IgD-negative memory B cell (primary cell): ENCODE measurements around the gene LAPTM4A. TPM values are rescaled to one million over a fixed set of nuclear protein-coding genes. Genes with fewer than 3 reads are reported as not detected.

Experiments
- H3K27ac Mint-ChIP-seq, 3 donors: one replicate each; pipeline ENCODE4 v1.8.0; 2020 to 2022; ENCODE audit warnings: mild to moderate bottlenecking in 3 of 3, mixed read lengths in 3 of 3, moderate library complexity in 1 of 3
- H3K27me3 Mint-ChIP-seq: one replicate; pipeline ENCODE4 v1.8.0; 2021; ENCODE audit warnings: mixed read lengths
- H3K36me3 Mint-ChIP-seq: one replicate; pipeline ENCODE4 v1.8.0; 2020; ENCODE audit warnings: mild to moderate bottlenecking, mixed read lengths
- H3K4me1 Mint-ChIP-seq, 3 donors: one replicate each; pipeline ENCODE4 v1.8.0; 2020 to 2022; ENCODE audit warnings: mixed read lengths in 3 of 3, mild to moderate bottlenecking in 1 of 3
- H3K4me3 Mint-ChIP-seq, 4 donors: one replicate each; pipeline ENCODE4 v1.8.0; 2020 to 2022; ENCODE audit warnings: mild to moderate bottlenecking in 4 of 4, mixed read lengths in 4 of 4, moderate library complexity in 3 of 4
- H3K9me3 Mint-ChIP-seq, 3 donors: one replicate each; pipeline ENCODE4 v1.8.0; 2020 to 2021; ENCODE audit warnings: mixed read lengths in 3 of 3, mild to moderate bottlenecking in 1 of 3
- polyA plus RNA-seq: library from polyadenylated mRNA; unstranded; fragments of 300-500 nt; fragmentation: Illumina TruSeq; gene quantifications from one replicate; pipeline ENCODE4 v1.2.3, GENCODE V29; 2021

Gene LAPTM4A
- polyA plus RNA-seq, 1 donor from 2014 or later, result 185 TPM

DNA sequence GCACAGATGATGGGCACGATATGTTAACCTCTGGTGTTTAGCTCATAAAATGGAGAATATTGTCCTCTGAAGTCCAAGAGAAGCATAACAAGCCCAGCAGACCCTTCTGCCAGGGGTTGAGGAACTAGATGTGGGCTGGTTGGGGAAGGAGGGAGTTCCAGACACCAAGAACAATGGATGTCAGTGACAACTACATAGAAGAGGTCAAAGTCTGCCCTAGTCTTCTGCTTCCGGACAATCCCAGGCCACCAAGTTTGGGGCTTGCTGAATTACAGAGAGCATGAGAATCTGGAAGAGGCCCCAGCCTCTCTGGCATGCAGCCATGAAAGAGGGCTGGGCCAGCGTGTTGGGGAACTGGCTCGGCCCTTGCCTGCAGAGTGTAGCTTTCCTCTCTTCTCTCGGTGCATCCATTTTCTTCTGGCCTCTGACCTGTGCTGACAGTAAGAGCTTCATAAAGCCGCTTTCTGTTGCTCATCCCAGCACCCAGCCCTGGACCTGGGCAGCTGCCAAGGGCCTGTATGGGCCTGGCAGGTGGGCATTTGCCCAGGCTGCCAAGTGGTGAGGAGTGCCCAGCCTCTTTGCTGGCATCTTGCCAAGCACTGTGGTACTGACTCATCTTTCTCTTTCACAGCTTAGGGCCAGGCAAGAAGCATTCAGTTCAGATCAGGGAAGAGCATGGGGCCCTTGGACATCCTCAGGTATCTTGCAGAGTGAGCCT is 14.6 kb upstream of the LAPTM4A start:
- Mint-ChIP-seq H3K4me3 (no peak overlapping the region), H3K27me3 (no peaks in the 10 kb centered on the region), H3K9me3 (peaks cover 0 to 7% (median 4%) of the 10 kb centered on the region in 3 donors), H3K36me3 (peaks cover 1% of the 10 kb centered on the region), H3K27ac (no peak overlapping the region), H3K4me1 (peaks cover 0 to 4% (median 2%) of the 10 kb centered on the region in 3 donors)

DNA sequence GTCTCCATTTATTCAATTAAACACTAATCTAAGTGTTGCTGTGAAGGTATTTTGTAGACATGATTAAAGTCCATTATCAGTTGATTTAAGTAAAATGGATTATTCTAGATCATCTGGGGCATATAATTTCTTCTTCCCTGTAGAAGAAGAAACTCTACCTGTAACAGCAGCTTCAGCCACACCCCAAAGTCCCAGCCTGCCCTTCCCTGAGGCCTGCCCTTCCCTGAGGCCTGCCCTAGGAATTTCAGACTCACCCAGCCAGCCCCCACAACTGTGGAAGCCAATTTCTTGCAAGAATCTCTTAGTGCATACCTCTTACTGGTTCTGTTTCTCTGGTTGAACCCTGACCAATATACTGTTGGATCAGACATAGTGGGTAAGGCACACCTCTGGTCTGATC is 13.4 kb upstream of the LAPTM4A start:
- no peak overlapping the region for H3K4me3 Mint-ChIP-seq
- peaks cover 0 to 4% (median 2%) of the 10 kb centered on the region in 3 donors for H3K4me1 Mint-ChIP-seq
- H3K9me3 Mint-ChIP-seq, result peaks cover 0 to 7% (median 4%) of the 10 kb centered on the region in 3 donors
- peaks cover 1% of the 10 kb centered on the region for H3K36me3 Mint-ChIP-seq
- peaks cover 3% of the 10 kb centered on the region for H3K27me3 Mint-ChIP-seq
- H3K27ac Mint-ChIP-seq, result no peak overlapping the region

DNA sequence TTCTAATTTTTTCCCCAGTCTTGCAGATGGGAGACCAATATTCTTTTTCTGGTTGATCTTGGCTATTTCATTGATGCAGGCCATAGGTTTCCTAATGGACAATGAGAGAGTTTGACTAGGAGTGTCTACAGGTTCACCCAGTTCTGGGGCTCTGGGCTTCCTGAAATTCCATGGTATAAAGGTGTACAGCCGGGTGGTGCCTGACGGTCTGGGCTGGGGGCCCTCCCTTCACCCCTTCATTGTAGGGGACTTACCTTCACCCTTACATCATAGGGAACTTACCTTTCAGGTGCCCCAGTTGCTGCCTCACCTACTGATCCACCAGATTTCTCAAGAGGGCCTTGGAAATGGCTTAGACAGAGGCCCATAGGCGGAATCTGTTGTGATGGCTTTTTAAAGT is 13.0 kb upstream of the LAPTM4A start:
- H3K27ac Mint-ChIP-seq, result no peak overlapping the region
- H3K4me1 Mint-ChIP-seq, result peaks cover 0 to 4% (median 2%) of the 10 kb centered on the region in 3 donors
- H3K27me3 Mint-ChIP-seq, result peaks cover 3% of the 10 kb centered on the region
- no peak overlapping the region for H3K4me3 Mint-ChIP-seq
- H3K9me3 Mint-ChIP-seq, result peaks cover 0 to 7% (median 4%) of the 10 kb centered on the region in 3 donors
- H3K36me3 Mint-ChIP-seq, result peaks cover 1% of the 10 kb centered on the region

DNA sequence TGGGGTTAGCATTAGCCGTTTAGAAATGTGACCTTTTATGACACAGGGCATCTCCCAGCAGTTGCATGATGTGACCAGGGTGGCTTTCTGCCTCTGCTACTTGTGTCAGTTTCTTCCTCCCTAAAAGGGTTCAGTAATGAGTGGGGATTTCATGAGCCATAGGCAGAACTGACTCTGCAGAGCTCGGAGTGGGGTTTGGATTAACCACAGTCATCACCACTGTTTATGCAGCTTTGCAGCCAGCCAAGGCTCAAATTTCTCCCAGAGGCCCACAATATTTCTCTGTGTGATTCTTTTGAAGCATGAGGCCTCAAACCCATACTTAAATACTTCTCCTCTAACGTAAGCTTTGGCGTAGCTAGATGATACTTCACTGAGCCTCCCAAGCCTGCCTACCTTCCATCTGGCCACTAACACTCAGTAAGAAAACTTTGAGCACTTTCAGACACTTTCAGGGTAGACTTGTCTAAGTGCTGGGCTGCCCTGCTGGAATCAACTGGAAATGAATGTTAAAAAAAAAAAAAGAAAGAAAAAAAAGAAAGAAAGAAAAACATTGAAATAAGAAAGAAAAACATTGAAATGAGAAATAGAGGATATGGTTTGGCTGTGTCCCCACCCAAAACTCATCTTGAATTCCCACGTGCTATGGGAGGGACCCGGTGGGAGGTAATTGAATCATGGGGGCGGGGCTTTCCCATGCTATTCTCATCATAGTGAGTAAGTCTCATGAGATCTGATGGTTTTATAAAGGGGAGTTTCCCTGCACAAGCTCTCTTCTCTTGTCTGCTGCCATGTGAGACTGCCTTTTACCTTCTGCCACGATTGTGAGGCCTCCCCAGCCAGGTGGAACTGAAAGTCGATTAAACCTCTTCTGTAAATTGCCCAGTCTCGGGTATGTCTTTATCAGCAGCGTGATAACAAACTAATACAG is 11.5 kb upstream of the LAPTM4A start:
- Mint-ChIP-seq H3K36me3 (peaks cover 1% of the 10 kb centered on the region), H3K9me3 (peaks cover 0 to 7% (median 4%) of the 10 kb centered on the region in 3 donors), H3K27ac (no peak overlapping the region), H3K4me1 (peaks cover 0 to 4% (median 2%) of the 10 kb centered on the region in 3 donors), H3K4me3 (peak overlapping the region in 1 of 4 donors; percentile 34), H3K27me3 (peaks cover 3% of the 10 kb centered on the region)

DNA sequence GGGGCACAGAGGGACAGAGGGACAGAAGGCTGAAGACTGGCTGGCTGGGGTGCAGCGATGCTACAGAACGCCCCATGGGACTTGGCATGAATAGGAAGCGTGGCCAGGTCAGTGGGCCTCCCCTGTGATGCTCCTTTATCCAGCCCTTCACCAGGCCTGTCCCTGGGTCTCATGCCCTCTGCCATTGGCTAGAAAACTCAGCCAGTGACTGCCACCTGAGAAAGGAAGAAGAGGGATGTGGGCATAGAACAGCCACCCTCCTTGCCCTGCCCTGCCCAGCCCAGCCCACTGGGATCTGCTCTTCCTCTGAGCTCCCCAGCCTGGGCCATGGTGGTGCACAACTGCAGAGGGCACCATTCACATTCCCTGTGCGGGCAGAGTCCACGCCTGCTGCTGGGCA is 10.5 kb upstream of the LAPTM4A start:
- peaks cover 0 to 4% (median 3%) of the 10 kb centered on the region in 3 donors for H3K9me3 Mint-ChIP-seq
- H3K27ac Mint-ChIP-seq, result no peak overlapping the region
- peaks cover 3% of the 10 kb centered on the region for H3K27me3 Mint-ChIP-seq
- peaks cover 0 to 4% (median 2%) of the 10 kb centered on the region in 3 donors for H3K4me1 Mint-ChIP-seq
- H3K36me3 Mint-ChIP-seq, result peaks cover 4% of the 10 kb centered on the region
- H3K4me3 Mint-ChIP-seq, result peak overlapping the region in 1 of 4 donors; percentile 14

DNA sequence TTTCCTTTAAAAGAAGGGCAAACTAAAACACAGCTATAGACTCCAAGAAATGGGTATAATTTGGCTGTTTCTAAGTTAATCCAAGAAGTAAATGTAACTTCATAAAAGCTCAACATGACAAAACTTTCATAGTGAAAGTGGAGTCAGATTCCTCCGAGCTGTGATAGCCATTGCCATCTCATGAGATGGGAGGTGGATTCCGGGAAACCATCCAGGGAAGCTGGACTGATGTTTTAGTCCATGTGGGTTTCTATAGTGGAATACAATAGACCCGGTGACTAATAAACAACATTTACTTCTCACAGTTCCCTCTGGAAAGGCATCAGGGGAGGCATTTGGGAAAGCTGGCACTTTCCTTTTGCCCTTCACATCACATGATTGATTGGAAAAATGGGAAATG is 10.0 kb upstream of the LAPTM4A start:
- peaks cover 7% of the 10 kb centered on the region for H3K27me3 Mint-ChIP-seq

DNA sequence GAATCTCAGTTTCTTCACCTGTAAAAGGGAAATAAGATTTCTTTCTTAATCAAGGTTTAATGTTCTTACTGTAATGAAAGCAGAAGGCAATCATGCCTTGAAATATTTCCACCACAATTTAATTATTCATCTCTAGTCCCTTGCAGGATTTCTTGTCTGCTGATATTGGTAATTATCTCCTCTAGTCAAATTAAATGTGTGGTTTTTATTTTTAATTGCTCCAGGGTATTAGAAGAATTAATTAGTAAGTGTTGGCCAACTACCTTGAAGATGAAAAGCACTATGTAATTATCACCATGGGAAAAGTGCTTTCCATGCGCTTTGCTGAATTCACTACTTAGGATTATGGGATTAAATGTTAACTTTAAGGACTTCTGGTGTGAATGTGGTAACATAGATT is 8.7 kb upstream of the LAPTM4A start:
- no peak overlapping the region for H3K4me3 Mint-ChIP-seq
- no peak overlapping the region for H3K27ac Mint-ChIP-seq
- peaks cover 0 to 4% (median 2%) of the 10 kb centered on the region in 3 donors for H3K4me1 Mint-ChIP-seq
- peaks cover 6% of the 10 kb centered on the region for H3K36me3 Mint-ChIP-seq
- H3K9me3 Mint-ChIP-seq, result peaks cover 0 to 4% (median 3%) of the 10 kb centered on the region in 3 donors
- H3K27me3 Mint-ChIP-seq, result peaks cover 8% of the 10 kb centered on the region

More for the DNA sequence above, 10.0 kb upstream of the LAPTM4A start:
- Mint-ChIP-seq H3K27ac (no peak overlapping the region), H3K36me3 (peaks cover 6% of the 10 kb centered on the region), H3K4me3 (peak overlapping the region in 1 of 4 donors; percentile 14), H3K4me1 (peaks cover 0 to 4% (median 2%) of the 10 kb centered on the region in 3 donors), H3K9me3 (peaks cover 0 to 4% (median 3%) of the 10 kb centered on the region in 3 donors)

DNA sequence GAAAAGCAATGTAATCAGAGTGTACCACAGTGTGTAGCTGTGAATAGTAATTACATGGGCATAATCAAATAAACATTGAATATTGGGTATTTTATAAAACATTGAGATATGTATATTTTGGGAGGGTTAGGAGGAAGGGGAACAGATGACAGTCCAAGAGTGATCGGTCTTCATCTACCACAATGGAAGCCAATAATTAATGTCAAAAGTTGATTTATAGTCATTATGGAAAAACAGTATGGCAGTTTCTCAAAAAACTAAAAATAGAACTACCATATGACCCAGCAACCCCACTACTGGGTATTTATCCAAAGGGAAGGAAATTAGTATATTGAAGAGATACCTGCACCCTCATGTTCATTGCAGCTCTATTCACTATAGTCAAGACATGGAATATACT is 5.8 kb upstream of the LAPTM4A start:
- H3K36me3 Mint-ChIP-seq, result peaks cover 5% of the 10 kb centered on the region
- H3K27me3 Mint-ChIP-seq, result peaks cover 12% of the 10 kb centered on the region
- H3K4me1 Mint-ChIP-seq, result peaks cover 0 to 1% (median 0%) of the 10 kb centered on the region in 3 donors
- no peak overlapping the region for H3K4me3 Mint-ChIP-seq
- no peak overlapping the region for H3K27ac Mint-ChIP-seq
- no peaks in the 10 kb centered on the region for H3K9me3 Mint-ChIP-seq

DNA sequence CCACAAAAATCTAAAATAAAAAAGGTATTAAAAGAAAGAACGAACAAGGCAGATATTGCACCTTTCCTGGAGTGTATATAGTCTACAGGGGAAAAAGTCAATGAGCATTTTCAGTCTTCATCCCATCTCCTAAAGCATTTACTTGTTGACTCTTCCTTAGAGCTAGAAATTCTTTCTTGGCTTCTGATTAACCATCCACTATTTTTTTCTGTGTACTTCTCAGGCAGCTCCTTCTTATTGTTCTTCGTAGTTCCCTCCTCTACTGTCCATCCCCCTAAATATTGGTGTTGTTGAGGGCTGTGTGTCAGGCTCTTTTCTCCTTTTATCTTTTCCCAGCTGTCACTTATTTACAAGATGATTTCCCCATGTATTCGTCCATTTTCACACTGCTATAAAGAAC is 3.5 kb upstream of the LAPTM4A start:
- Mint-ChIP-seq H3K27me3 (peaks cover 9% of the 10 kb centered on the region), H3K36me3 (peaks cover 5% of the 10 kb centered on the region), H3K4me3 (peak overlapping the region in 1 of 4 donors; percentile 2), H3K27ac (no peak overlapping the region), H3K4me1 (peaks cover 0 to 6% (median 4%) of the 10 kb centered on the region in 3 donors), H3K9me3 (no peaks in the 10 kb centered on the region)

DNA sequence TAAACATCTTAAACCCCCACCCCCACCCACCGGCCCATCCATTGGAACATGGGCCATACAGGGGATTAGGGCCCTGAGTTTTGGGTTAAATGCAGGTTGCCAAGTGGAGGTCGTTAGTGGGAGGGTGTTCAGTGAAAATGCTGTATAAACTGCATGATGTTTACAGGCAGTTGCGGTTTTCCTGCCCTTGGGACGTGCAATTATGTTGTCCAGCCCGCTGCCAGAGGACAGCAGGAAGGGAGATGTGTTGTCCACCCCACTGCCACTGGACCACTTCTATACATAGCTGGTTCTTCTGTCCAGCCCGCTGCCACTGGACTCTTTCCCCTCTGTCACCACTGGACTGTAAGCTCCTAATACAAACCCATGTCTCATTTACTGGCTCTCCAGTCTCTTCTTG is 2.7 kb upstream of the LAPTM4A start:
- Mint-ChIP-seq H3K4me1 (peaks cover 7 to 14% (median 10%) of the 10 kb centered on the region in 3 donors), H3K4me3 (no peak overlapping the region), H3K36me3 (peaks cover 5% of the 10 kb centered on the region), H3K27me3 (peaks cover 9% of the 10 kb centered on the region), H3K9me3 (no peaks in the 10 kb centered on the region), H3K27ac (peak overlapping the region in 1 of 3 donors; percentile 11)

DNA sequence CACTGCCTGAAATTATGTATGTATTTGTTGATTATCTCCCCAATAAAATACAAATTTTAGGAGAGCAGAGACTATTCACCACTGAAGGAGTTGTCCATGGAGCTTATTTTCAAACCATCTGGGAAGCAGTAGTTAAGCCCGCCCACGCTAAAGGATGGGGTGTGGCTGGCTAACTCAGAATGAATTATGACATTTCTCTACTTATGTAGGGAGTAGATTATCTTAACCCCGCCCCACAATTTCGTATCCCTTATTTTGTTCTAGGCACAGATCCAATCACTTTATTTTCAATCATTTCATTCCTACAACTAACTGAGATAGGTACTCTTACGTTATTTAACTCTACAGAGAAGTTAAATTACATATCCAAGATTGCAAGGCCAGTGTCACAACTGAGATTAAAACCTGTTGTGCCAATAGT is 1.4 kb upstream of the LAPTM4A start:
- H3K27ac Mint-ChIP-seq, result no peak overlapping the region
- H3K27me3 Mint-ChIP-seq, result peaks cover 9% of the 10 kb centered on the region
- H3K4me3 Mint-ChIP-seq, result no peak overlapping the region
- peaks cover 5% of the 10 kb centered on the region for H3K36me3 Mint-ChIP-seq
- peaks cover 15 to 22% (median 20%) of the 10 kb centered on the region in 3 donors for H3K4me1 Mint-ChIP-seq
- H3K9me3 Mint-ChIP-seq, result no peaks in the 10 kb centered on the region

DNA sequence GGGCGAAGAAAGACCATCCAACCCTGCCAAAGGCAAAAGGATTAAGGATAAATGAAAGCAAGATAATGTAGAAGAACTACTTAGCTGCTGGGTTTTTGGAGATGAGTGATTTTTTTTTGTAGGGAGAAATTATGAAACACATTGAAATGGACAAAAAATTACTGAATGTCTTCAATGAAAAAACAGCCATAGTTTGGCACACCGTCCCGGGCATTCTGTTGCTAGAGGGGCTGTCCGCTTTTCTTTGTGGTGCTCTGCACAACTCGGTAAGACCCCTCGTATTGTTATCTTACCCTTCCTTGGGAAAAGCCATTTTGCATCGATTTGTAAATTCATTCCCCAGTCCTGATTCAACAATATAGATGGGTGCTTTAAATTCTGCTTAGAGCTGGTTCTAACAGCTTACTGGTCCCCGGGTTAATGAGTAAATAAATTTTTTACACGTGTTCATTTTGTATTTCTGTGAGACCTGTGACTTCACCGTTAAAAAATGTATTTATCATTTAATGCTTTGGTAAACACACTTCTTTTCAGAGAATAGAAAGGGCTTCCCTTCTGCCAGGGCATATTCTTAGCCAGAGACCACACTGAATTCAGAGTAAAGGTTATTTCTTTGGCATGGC is 912 bp upstream of the LAPTM4A start:
- peaks cover 3% of the 10 kb centered on the region for H3K36me3 Mint-ChIP-seq
- no peak overlapping the region for H3K4me3 Mint-ChIP-seq
- no peak overlapping the region for H3K27ac Mint-ChIP-seq
- H3K27me3 Mint-ChIP-seq, result peaks cover 9% of the 10 kb centered on the region
- H3K9me3 Mint-ChIP-seq, result no peaks in the 10 kb centered on the region
- peaks cover 17 to 23% (median 22%) of the 10 kb centered on the region in 3 donors for H3K4me1 Mint-ChIP-seq

DNA sequence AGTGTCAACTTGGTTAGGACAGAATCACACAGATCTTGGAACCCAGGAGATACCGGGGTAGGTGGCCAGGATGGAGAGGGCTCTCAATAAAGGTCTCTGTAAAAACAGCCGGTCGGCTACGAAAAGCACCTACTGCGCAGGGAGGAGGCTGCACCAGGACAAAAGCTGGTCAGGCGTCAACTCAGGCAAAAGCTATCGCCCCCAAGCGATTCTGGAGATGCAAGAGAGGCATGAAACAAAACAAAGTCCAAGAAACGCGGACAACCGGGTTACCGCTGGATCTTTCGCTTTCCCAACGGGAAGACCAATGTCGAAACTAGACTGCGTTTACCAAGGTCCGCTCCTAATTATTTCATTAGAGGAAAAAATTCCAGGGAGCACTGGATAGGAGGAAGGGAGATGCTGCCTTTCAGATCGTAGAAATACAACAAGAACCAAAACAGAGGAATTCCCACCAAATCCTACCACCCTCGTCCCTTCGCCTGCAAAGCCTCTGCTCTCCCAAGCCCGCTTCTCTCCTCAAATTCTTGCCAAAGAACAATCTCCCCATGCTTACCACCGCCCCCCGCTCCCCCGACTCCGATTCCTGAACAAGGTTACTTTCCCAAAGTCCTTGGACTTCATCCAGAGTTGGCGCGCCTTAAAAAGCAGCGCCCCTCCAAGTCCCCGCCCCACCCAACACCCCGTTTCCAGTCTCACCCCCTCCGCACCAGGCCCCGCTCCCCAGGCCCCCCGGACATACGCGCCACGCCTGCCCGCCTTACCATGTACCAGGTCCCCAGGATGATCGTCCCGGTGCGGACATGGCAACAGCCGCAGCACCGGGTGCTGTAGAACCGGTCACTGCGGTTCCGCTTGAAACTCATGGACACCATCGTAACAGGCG is 539 bp downstream of the LAPTM4A start:
- Mint-ChIP-seq H3K4me1 (peaks cover 17 to 27% (median 22%) of the 10 kb centered on the region in 3 donors), H3K36me3 (peaks cover 3% of the 10 kb centered on the region), H3K27ac (no peak overlapping the region), H3K4me3 (no peak overlapping the region), H3K27me3 (peaks cover 5% of the 10 kb centered on the region), H3K9me3 (no peaks in the 10 kb centered on the region)

DNA sequence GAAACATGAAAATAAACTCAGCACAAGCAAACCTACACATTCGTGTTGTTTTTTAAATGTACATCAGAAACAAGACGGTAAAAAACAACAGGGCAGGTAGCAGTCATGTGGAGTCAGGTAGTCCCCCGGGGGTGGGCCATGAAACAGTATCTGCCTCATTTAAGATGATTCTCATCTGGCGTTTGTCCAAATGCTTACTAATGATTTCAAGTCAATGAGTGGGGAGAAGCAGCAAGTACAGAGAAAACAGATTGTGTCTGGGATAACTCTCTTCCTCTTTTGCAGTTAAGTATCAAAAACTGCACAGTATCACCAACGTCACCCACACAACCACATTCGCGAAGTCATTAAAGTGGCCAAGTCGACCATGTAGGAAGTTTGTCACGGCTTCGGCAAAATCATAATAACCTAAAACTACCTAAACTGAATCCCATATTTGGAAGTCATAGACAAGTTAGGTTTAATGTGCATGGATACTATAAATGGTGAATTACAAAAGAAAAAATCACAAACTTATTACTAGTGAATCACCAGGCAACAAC is 1.3 kb downstream of the LAPTM4A start:
- Mint-ChIP-seq H3K4me3 (no peak overlapping the region), H3K9me3 (no peaks in the 10 kb centered on the region), H3K27ac (no peak overlapping the region), H3K36me3 (peaks cover 3% of the 10 kb centered on the region), H3K27me3 (peaks cover 4% of the 10 kb centered on the region), H3K4me1 (peaks cover 21 to 31% (median 22%) of the 10 kb centered on the region in 3 donors)
